ENCODE measurements around the gene TULP4.
A peak's percentile ranks its signal among the peaks of the same experiment; 100 is the strongest.
"Not testable (repeated sequence)": the region's sequence is repeated elsewhere in the genome, so short reads cannot be mapped to it uniquely, and the experiment has no call there.

TULP4 gene

DNA sequence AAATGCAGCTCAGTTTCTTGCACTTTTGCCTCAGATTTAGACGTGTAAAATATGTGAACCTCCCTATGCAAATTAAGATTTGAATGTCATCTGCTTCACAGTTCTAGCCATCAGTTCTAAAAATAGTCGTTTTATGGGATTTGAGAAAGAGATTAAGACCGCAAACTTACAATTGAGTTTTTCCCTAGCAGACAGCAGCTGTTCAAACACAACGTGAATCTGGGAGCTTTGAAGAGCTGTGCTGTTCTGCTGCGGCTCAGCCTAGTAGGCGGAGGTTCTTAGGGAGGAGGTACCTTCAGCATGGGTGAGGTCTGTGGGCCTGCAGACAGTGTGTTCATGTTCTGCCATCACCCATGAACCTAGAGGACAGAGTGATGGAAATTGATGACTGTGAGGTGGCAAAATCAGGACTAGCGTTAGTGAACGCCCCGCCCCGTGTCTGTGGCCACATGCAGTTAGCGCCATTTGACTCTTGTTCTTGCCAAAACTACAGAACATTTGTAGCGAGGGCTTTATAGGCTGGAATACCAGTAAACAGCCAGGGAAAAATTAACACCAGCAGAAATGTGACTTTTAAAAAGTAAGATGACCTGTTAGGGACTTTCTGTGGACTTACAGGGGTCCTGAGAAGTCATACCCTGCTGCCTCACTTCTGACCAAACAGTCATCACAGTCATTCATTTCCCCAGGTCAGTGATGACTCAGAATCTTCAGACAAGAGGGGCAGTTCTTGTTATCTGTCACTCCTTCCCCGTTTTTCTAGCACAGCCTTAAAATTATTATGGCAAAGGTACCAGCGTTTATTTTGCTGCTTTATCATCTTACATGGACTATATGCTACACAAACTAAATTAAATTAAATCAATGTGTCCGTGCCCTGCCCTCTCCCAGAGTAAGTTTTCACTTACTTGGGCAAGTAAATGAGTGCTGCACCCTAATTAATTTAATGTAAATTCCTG is 163.4 kb downstream of the TULP4 start:
- DNase-seq: peak; percentile 97

DNA sequence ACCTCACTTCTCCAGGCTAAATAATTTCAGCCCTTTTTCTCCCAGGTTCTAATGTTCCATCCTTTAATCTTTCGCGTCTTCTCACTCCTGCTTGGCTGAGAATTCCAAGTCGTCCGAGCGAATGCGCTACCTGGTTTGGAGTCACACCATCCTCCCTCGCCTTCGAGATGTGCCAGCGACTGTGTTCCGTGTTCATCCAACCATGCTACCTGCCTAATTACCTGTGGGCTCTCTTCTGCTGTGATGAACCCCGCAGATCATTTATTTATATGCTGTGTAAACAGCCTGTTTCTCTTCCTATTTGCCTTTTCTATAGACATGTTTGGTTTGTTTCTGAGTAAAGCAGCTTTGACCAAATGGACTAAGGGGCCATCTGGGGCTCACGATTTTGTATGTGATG is 164.1 kb downstream of the TULP4 start:
- DNase-seq: peak; percentile 34

DNA sequence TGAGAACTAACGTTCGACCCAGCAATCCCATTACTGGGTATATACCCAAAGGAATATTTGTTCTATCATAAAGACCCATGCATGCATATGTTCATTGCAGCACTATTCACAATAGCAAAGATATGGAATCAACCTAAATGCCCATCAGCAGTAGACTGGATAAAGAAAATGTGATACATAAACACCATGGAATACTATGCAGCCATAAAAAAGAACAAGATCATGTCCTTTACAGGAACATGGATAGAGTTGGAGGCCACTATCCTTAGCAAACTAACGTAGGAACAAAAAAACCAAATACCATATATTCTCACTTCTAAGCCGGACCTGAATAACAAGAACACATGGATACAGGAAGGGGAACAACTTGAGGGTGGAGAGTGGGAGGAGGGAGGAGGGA is 165.5 kb downstream of the TULP4 start:
- DNase-seq: not testable (repeated sequence)

DNA sequence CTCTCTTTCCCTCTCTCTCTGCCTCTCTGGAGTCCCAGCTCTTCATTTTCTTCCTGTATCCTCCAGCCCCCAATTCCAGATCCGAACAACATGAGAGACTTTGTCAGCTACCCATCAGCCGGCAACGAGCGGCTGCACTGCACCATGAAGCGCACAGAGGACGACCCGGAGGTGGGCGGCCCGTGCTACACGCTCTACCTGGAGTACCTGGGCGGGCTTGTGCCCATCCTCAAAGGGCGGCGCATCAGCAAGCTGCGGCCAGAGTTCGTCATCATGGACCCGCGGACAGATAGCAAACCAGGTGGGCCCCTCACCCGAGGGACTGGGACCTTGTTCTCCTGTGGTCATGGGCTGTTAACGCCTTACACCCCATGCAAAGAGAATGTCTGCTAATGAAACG is 168.7 kb downstream of the TULP4 start:
- DNase-seq: no peak

DNA sequence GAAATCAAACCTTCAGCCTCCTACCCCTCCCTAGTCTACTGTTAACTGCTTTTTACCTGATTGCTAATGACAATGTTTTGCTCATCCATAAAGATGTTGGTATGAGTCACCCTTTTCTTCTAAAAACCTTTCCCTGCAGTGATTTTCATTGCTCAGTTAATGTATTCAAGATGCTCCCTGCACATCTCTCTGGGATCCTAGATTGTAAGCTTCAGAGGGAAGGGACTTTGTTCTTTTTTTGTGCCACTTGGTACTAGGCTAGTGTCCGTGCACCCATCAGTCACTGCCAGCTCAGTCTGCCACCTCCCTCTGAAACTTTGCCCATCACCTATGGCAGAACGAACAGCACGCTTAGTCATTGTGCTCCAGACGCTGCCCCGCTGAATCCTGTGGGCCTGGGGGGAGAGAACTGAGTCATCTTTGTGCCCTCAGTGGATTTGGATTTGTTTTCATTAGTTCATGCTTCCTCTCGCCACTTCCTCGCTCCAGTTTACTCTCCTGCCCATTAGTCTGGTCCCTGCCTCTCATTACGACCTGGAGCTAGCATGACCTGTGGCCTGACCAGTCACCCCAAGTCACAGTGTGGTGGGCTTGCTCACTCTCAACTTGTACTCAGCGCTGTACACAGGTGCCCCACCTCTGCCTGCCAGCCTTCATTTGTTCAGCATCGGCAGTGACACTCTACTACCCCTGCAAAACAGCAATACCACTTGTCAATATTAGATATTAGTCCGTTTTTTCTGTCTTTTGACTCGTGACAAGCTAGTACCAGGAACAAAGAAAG is 169.6 kb downstream of the TULP4 start:
- DNase-seq: no peak

DNA sequence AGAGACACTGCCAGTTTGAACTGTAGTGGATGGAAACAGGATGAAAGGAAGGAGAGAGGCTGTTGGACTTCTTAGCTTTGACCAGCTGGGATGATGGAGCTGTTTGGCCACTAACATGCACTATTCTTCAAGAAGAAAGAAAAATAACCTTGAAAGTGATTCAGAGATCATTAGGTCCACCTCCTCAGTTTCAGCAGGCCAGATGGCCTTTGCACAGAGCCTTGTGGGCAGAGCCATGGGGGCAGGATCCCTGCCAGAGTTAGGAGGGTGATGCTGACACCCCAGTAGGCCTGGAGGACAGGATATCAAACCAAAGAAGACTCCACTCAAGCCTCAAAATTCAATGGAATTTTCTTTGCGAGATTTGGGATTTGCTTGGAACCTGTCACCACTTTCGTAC is 173.2 kb downstream of the TULP4 start:
- DNase-seq: no peak

DNA sequence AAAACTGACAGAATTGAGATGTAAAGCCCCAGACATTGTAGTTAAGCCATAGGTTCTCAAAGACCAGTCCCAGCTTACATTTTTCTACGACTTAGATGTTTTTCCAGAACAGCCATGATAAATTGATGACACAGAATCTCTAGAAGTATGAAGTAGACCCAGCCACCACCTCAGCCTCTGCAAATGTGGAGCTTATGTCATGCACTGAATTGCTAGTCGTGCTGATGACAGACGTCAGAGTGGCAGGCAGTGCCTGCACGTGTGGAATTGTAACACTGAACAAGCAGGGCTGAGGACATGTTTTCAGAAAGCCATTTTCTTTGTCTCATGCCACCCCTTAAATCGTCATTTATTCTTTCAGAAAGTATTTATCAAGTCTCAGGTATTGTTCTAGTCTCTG is 175.2 kb downstream of the TULP4 start:
- no peak for DNase-seq

DNA sequence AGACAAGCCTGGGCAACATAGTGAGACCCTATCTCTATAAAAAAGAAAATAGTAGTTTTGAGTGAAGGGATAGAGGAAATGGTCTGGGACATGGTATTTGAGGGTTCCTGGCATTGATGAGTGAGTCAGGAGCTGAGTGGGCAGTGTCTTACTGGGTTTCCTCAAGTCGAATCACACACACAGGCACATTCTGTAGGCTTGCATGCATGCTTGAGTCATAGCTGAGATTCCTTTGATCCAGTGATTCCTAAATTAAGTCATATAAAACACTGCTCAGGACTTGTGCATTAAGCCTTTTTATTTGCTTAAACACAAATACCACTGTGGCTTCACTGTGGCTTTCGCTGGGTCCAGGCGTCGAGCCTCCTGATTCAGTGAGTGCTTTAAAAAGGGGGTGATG is 175.8 kb downstream of the TULP4 start:
- DNase-seq: no peak

DNA sequence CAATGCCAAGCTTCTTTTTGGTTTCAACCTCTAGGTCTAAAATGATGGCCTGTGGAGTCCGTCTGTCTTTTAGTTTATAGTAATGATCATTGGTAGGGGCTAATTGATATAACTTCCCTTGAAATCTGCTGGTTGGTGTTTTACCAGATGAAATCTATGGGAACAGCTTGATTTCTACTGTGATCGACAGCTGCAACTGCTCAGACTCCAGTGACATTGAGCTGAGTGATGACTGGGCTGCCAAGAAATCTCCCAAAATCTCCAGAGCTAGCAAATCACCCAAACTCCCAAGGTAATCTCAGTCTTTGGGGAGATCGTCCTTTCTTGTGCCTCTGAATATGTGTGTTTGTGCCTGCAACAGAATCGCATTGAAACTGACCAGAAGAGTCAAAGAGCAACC is 177.2 kb downstream of the TULP4 start:
- no peak for DNase-seq

DNA sequence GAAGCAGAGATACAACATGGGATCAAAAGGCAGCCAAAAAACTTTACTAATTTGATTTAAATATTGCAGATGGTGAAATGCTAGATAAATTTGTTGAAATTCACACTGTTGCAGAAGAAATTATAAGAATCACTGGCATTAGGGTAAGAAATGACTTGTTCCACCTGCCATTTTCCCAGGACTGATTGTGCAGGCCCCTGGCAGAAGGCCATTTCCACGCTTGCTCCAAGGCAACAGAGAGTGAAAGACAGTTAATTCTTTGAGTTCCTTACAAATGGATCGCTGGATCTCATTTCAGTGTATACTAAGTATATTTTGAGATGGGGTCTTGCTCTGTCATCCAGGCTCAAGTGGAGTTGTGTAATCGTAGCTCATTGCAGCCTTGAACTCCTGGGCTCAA is 180.6 kb downstream of the TULP4 start:
- DNase-seq: no peak

DNA sequence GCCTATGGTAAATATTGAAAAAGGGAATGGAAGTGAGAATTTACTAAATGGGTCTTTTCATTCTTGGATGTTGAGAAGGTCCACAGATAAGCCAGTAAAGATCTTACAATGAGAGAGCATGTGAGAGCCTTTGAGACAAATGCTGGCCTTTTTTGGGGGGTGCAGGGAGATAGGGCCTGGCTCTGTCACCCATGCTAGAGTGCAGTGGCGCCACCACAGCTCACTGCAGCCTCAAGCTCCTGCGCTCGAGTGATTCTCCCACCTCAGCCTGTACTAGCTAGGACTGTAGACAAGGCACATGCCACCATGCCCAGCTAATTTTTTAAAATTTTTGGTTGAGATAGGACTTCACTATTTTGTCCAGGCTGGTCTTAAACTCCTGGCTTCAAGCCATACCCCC is 184.4 kb downstream of the TULP4 start:
- no peak for DNase-seq

DNA sequence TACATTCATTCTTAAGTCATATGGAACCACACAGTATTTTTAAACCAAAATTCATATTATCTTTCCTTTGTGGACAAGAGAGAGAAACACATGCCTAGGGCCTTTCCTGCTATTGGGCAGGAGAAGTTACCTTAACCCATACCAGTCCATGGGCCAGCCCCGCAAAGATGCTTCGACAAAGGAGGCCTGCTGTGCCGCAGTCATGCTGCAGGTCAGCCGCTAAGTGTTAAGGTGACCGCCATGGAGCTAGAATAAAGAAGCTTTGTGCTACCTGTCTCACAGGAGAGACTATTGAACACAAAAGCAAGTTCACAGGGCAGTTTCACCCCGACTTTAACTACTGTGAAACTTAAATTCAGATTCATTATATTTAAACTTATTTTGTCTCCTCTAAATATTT is 185.4 kb downstream of the TULP4 start:
- no peak for DNase-seq

DNA sequence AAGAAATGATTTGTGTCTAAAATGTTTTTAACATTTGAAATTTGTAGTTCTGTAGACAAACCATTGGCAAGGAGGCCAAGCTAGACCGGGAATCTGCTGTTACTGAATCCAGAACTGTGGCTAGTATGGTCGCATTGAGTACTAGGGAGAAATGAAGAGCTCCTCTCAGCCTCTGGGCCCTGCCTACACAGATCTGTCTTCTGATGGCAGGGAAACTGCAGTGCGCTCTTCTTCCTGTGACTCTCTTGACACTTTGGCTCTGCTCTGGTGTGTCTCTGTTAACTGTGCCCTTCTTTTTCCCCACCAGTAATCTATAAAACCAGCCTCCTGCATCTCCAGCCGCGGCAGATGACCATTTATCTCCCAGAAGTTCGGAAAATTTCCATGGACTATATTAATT is 186.1 kb downstream of the TULP4 start:
- no peak for DNase-seq

DNA sequence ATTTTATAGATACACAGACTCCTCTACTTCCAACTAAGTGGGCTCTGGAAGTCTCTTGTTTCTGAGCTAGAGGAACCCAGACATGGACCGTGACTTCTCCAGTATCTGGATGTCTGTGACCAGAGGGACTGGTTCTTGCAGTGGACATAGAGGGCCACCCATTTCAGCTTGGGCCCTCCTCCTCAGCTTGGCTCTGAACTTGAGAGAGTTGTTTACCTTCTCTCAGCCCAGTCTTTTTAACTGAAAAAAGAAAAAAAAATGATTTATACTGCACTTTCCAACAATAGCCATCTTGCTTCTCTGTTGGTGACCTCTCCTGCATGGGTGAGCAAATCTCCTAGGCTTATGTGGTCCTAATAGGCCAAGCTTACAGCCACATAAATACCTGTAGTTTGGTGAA is 187.3 kb downstream of the TULP4 start:
- DNase-seq: no peak

DNA sequence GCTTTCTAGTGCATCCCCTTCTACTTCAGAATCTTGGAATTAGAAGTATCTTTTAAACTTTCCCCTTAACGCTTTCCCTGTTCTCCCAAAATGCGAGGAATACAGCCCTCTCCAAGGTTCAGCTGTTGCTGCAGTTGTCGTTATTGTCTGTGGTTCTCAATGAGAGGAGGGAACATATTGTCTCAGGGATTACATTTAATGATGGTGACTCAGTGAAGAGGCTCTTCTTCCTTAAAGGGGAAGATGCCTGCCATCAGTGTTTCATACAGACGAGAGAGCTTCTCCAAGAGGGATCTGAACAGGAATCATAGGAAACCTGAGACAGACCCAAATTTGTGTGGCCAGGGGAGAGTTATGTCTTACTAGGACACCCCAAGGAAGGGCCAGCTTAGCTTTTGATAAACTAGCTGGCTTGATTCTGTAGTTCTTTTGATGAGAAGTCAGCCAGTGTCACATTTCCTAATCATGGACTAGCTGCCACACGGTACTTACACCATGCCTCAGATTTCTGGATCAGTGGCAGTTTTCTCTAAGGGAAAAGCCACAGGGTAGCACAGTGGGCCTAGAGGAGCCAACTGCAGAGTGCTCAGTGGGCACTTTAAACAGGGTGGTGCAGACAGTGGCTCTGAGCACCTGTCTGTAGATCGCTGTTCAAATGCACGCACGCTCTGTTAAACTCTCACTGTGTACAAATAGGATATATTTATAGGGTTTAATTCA is 187.9 kb downstream of the TULP4 start:
- no peak for DNase-seq

DNA sequence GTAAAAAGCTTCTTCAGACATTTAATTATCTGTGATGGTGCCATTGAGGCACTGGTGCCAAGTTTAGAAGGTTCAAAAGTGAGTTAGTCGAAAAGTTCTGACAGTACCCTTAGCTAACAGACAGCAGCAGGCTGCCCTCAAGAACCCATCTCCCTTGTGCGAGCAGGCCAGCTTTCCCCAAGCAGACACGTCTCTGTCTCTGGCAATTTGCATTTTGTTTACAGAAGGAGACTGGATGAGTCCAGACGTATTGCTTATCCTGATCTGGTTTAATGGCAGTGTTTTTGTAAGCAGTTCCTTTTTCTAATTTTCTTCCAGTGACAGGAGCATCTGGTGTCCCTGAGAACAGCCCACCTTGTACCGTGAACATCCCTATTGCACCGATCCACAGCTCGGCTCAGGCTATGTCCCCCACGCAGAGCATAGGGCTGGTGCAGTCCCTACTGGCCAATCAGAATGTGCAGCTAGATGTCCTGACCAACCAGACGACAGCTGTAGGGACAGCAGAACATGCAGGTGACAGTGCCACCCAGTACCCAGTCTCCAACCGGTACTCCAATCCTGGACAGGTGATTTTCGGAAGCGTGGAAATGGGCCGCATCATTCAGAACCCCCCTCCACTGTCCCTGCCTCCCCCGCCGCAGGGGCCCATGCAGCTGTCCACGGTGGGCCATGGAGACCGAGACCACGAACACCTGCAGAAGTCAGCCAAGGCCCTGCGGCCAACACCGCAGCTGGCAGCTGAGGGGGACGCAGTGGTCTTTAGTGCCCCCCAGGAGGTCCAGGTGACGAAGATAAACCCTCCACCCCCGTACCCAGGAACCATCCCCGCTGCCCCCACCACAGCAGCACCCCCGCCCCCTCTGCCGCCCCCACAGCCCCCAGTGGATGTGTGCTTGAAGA is 189.3 kb downstream of the TULP4 start:
- no peak for DNase-seq

DNA sequence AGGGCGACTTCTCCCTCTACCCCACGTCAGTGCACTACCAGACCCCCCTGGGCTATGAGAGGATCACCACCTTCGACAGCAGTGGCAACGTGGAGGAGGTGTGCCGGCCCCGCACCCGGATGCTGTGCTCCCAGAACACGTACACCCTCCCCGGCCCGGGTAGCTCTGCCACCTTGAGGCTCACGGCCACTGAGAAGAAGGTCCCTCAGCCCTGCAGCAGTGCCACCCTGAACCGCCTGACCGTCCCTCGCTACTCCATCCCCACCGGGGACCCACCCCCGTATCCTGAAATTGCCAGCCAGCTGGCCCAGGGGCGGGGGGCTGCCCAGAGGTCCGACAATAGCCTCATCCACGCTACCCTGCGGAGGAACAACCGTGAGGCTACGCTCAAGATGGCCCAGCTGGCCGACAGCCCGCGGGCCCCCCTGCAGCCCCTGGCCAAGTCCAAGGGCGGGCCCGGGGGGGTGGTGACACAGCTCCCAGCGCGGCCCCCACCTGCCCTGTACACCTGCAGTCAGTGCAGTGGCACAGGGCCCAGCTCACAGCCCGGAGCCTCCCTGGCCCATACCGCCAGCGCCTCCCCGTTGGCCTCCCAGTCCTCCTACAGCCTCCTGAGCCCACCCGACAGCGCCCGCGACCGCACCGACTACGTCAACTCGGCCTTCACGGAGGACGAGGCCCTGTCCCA is 190.1 kb downstream of the TULP4 start:
- DNase-seq: no peak

DNA sequence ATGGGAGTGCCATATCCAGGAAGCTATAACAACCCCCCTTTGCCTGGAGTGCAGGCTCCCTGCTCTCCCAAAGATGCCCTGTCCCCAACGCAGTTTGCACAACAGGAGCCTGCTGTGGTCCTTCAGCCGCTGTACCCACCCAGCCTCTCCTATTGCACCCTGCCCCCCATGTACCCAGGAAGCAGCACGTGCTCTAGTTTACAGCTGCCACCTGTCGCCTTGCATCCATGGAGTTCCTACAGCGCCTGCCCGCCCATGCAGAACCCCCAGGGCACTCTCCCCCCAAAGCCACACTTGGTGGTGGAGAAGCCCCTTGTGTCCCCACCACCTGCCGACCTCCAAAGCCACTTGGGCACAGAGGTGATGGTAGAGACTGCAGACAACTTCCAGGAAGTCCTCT is 191.0 kb downstream of the TULP4 start:
- DNase-seq: no peak

DNA sequence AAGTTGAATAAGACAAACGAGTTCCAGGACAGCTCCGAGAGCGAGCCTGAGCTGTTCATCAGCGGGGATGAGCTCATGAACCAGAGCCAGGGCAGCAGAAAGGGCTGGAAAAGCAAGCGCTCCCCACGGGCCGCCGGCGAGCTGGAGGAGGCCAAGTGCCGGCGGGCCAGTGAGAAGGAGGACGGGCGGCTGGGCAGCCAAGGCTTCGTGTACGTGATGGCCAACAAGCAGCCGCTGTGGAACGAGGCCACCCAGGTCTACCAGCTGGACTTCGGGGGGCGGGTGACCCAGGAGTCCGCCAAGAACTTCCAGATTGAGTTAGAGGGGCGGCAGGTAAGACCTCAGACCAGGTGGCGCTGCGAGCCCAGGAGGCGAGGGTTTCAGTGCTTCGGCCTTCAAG is 191.6 kb downstream of the TULP4 start:
- no peak for DNase-seq

DNA sequence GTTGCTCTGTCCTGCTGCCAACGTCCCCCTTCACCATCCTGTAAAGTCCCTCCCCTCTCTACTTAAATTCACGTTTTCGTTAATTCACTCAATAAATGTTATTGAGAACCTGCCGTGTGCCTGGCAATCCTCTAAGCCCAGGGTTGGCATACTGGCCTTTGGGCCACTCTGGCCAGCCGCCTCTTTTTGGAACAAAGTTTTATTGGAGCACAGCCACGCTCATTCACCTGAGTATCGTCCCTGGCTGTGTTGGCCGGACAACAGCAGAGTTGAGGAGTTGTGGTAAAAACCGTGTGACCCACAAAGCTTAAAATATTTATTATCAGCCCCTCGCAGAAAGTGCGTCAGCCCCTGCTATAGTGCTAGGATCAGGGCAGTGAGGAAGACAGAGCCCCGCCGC is 192.9 kb downstream of the TULP4 start:
- no peak for DNase-seq

DNA sequence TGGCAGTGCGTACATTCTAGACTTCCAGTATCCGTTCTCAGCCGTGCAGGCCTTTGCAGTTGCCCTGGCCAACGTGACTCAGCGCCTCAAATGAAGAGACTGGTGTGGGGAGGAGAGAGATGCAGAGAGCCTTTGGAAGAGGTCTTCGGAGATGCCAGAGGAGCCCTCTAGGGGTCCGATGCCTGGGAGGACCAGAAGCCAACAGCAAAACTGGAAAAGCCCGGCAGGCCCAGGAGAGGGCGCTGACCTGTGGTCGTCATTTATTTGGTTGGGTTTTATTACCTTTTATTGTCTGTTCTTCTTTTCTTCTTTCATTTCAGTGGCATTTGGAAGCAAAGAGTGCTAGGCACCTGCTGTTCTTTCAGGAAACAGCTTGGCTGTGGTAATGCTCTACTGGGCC is 194.3 kb downstream of the TULP4 start:
- peak; percentile 34 for DNase-seq

DNA sequence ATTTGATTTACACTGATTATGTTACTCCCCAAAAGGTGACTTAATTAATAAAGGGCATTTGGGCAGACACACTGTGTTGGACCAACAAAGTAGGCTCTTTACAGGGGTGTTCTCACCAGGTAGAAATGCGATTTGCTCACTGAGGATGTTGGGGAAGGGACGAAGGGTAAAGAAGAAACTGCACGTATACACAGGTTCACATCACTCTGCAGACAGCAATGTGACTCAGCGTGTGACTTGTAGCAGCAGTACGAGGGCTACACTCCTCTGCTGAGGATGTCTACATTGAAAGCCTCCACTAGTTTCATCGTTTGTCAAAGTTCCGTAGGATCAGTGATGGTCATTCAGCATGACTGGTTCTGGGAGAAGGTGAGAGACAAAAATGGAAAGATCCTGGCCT is 194.9 kb downstream of the TULP4 start:
- no peak for DNase-seq
